ENCODE measurements around the gene CAPG. TPM values are rescaled to one million over a fixed set of nuclear protein-coding genes. Genes with fewer than 3 reads are reported as not detected.

Gene CAPG
- total RNA-seq, 1 experiment from 2014 or later: 202 TPM

GRCh38 chr2:85437488-85438200 lies 27.5 kb upstream of the CAPG start:
- Histone ChIP-seq H3K27me3 (ENCODE audit: control insufficient read depth, insufficient read depth, low read length) (no peaks in the 10 kb centered on the region), H3K4me3 (ENCODE audit: low read depth in 2 of 2, low read length in 2 of 2) (peak overlapping the region; percentile 27 to 36), H3K9me3 (ENCODE audit: control insufficient read depth, insufficient read depth, low read depth, low read length) (no peaks in the 10 kb centered on the region), H3K4me1 (ENCODE audit: control insufficient read depth, insufficient read depth, low read length) (peaks cover 64% of the 10 kb centered on the region), H3K36me3 (ENCODE audit: control insufficient read depth, insufficient read depth, low read length) (no peaks in the 10 kb centered on the region), H3K27ac (ENCODE audit: low read length) (peak overlapping the region; percentile 95)
- no peak for TF ChIP-seq SIN3A (IDR thresholded peaks at IDR 0.05; ENCODE audit: borderline replicate concordance, insufficient read depth, low read depth, low read length)
- peak; percentile 53; the same call in 1 of the 2 replicates for TF ChIP-seq POLR2AphosphoS5 (IDR thresholded peaks at IDR 0.05; ENCODE audit: low read depth, low read length)
- TF ChIP-seq TCF7L2 (IDR thresholded peaks at IDR 0.05; ENCODE audit: low read depth, low read length): no peak
- TF ChIP-seq REST (IDR thresholded peaks at IDR 0.05; ENCODE audit: insufficient read depth in 1 of 2, low read depth in 2 of 2, low read length in 1 of 2): no peak
- CTCF ChIA-PET: interaction anchor here (0.5 to 0.8 kb wide), 2 partner anchors 30 to 270 kb away, joined by 3 to 5 read pairs; no protein-coding TSS in a partner anchor
- in situ Hi-C loops (cut with HindIII; ENCODE audit: low pct_unique_long_range_greater_than_20kb, low sequenced_read_pairs): no loop called here
- ATAC-seq (peak; percentile 70), DNase-seq (ENCODE audit: low read depth, low spot score) (no peak)
- POLR2A ChIA-PET: interaction anchor here (0.6 to 1.9 kb wide), 9 partner anchors 16 to 108 kb away, joined by 3 to 7 read pairs (median 5); partner anchors contain the start of gene MAT2A
- BruUV-seq (replicated peaks): no TSS peak
- intact Hi-C loops (cut with micrococcal nuclease; ENCODE audit: unreplicated experiment): no loop called here

- Histone ChIP-seq H3K9me3 (ENCODE audit: control insufficient read depth, insufficient read depth, low read depth, low read length) (no peaks in the 10 kb centered on the region), H3K36me3 (ENCODE audit: control insufficient read depth, insufficient read depth, low read length) (no peaks in the 10 kb centered on the region), H3K27me3 (ENCODE audit: control insufficient read depth, insufficient read depth, low read length) (no peaks in the 10 kb centered on the region), H3K4me3 (ENCODE audit: low read depth in 2 of 2, low read length in 2 of 2) (peak overlapping the region in 1 of 2 experiments; percentile 27; a peak in 1 of 4 replicates), H3K27ac (ENCODE audit: low read length) (peak overlapping the region; percentile 91), H3K4me1 (ENCODE audit: control insufficient read depth, insufficient read depth, low read length) (peaks cover 64% of the 10 kb centered on the region)
- POLR2A ChIA-PET: interaction anchor here (0.6 to 1.9 kb wide), 8 partner anchors 15 to 109 kb away, joined by 3 to 7 read pairs (median 5); no protein-coding TSS in a partner anchor
- TF ChIP-seq SIN3A (IDR thresholded peaks at IDR 0.05; ENCODE audit: borderline replicate concordance, insufficient read depth, low read depth, low read length) (no peak), REST (IDR thresholded peaks at IDR 0.05; ENCODE audit: insufficient read depth in 1 of 2, low read depth in 2 of 2, low read length in 1 of 2) (no peak), POLR2AphosphoS5 (IDR thresholded peaks at IDR 0.05; ENCODE audit: low read depth, low read length) (no peak), CTCF (IDR thresholded peaks at IDR 0.05) (no peak), TCF7L2 (IDR thresholded peaks at IDR 0.05; ENCODE audit: low read depth, low read length) (no peak)
- CTCF ChIA-PET: interaction anchor here (0.5 to 0.8 kb wide), 3 partner anchors 29 to 271 kb away, joined by 3 to 6 read pairs (median 5); no protein-coding TSS in a partner anchor
- peak; percentile 9 for ATAC-seq
- intact Hi-C loops (cut with micrococcal nuclease; ENCODE audit: unreplicated experiment) (no loop called here), in situ Hi-C loops (cut with HindIII; ENCODE audit: low pct_unique_long_range_greater_than_20kb, low sequenced_read_pairs) (no loop called here)
- BruUV-seq (replicated peaks): no TSS peak
- no peak for DNase-seq (ENCODE audit: low read depth, low spot score)
These were observed 26.8 kb upstream of the CAPG start for GRCh38 chr2:85436836-85437487.

All from Panc1 (cell line).